ENCODE results near the gene NADK2. TPM values are rescaled to one million over a fixed set of nuclear protein-coding genes. Genes with fewer than 3 reads are reported as not detected.

NADK2 gene
- total RNA-seq, 1 experiment from 2014 or later: 21.2 TPM

DNA sequence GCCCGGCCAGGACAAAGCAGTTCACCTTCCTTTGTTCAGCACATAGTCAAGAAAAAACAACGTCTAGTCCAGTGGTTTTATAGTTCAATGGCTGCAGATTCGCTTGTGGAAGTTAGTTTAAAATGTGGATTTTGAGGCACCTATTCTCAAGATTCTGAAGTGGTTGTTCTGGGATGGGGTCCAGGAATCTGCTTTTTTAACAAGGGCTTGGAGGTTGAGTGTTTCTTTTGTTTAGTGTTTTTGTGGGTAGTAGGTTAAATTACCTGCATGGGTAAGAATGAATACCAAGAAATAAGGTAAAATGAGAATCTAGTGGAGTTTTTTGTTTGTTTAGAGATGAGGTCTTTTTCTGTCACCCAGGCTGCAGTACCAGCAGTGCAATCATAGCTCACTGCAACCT is 28.4 kb upstream of the NADK2 start:
- H4K20me1 ChIP-seq (ENCODE audit: insufficient read depth): no peaks in the 10 kb centered on the region
- no peaks in the 10 kb centered on the region for H3K9me3 ChIP-seq (ENCODE audit: control insufficient read depth in 1 of 2, insufficient read depth in 1 of 2, low read depth in 1 of 2, low read length in 2 of 2)
- H3K27me3 ChIP-seq (ENCODE audit: insufficient read depth, low read length): no peaks in the 10 kb centered on the region
- no peaks in the 10 kb centered on the region for H3K4me1 ChIP-seq (ENCODE audit: control insufficient read depth in 1 of 2, insufficient read depth in 2 of 2, low read length in 2 of 2)
- CTCF ChIA-PET: interaction anchor here (1.2 kb wide), 1 partner anchor 191 kb away, joined by 3 read pairs; no protein-coding TSS in a partner anchor
- no peak for DNase-seq (ENCODE audit: low read depth, low spot score)
- RAD21 ChIA-PET (ENCODE audit: low non-redundant PET in 1 of 2, low total read pairs in 2 of 2, uncharacterized antibody in 2 of 2, unreplicated experiment in 2 of 2): no interaction called here
- H3K9me2 ChIP-seq (ENCODE audit: insufficient read depth): no peaks in the 10 kb centered on the region
- no peak overlapping the region for H3K4me2 ChIP-seq (ENCODE audit: low read length)
- intact Hi-C loops (cut with micrococcal nuclease): no loop called here
- no peak overlapping the region for H2AFZ ChIP-seq (ENCODE audit: low read depth, low read length, poor library complexity, severe bottlenecking)
- H3K4me3 ChIP-seq (replicated peaks in 1 of 2; ENCODE audit: low read depth in 1 of 2, low read length in 2 of 2): no peak overlapping the region
- TF ChIP-seq EZH2 (IDR thresholded peaks at IDR 0.05): no peak
- no peak for TF ChIP-seq CBX3 (IDR thresholded peaks at IDR 0.05; ENCODE audit: low read depth)
- no peak for TF ChIP-seq RAD21 (IDR thresholded peaks at IDR 0.05; ENCODE audit: low read depth)
- TF ChIP-seq JUND (IDR thresholded peaks at IDR 0.05): no peak
- TF ChIP-seq TCF7L2 (IDR thresholded peaks at IDR 0.05; ENCODE audit: borderline replicate concordance, extremely low read depth, insufficient read depth, insufficient read length): no peak
- TF ChIP-seq ELF1 (IDR thresholded peaks at IDR 0.05; ENCODE audit: borderline replicate concordance, low read depth): no peak
- TF ChIP-seq EZH2phosphoT487 (IDR thresholded peaks at IDR 0.05; ENCODE audit: borderline replicate concordance): no peak
- TF ChIP-seq POLR2A (IDR thresholded peaks at IDR 0.05; ENCODE audit: borderline replicate concordance, extremely low read depth, insufficient read depth, insufficient read length): no peak
- TF ChIP-seq EGR1 (IDR thresholded peaks at IDR 0.05; ENCODE audit: low read depth): no peak
- TF ChIP-seq SIN3A (IDR thresholded peaks at IDR 0.05; ENCODE audit: low read depth): no peak
- no peak for TF ChIP-seq ZNF274 (IDR thresholded peaks at IDR 0.05; ENCODE audit: low read depth, low read length)
- TF ChIP-seq, protein P1, sequence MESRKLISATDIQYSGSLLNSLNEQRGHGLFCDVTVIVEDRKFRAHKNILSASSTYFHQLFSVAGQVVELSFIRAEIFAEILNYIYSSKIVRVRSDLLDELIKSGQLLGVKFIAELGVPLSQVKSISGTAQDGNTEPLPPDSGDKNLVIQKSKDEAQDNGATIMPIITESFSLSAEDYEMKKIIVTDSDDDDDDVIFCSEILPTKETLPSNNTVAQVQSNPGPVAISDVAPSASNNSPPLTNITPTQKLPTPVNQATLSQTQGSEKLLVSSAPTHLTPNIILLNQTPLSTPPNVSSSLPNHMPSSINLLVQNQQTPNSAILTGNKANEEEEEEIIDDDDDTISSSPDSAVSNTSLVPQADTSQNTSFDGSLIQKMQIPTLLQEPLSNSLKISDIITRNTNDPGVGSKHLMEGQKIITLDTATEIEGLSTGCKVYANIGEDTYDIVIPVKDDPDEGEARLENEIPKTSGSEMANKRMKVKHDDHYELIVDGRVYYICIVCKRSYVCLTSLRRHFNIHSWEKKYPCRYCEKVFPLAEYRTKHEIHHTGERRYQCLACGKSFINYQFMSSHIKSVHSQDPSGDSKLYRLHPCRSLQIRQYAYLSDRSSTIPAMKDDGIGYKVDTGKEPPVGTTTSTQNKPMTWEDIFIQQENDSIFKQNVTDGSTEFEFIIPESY (IDR thresholded peaks at IDR 0.05; ENCODE audit: extremely low read depth, insufficient replicate concordance, low read length): no peak
- TF ChIP-seq SRF (IDR thresholded peaks at IDR 0.05; ENCODE audit: low read depth): no peak
- TF ChIP-seq CEBPB (IDR thresholded peaks at IDR 0.05; ENCODE audit: low read depth): no peak
- TF ChIP-seq, protein P2, sequence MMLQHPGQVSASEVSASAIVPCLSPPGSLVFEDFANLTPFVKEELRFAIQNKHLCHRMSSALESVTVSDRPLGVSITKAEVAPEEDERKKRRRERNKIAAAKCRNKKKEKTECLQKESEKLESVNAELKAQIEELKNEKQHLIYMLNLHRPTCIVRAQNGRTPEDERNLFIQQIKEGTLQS (IDR thresholded peaks at IDR 0.05): no peak
- TF ChIP-seq, protein P3, sequence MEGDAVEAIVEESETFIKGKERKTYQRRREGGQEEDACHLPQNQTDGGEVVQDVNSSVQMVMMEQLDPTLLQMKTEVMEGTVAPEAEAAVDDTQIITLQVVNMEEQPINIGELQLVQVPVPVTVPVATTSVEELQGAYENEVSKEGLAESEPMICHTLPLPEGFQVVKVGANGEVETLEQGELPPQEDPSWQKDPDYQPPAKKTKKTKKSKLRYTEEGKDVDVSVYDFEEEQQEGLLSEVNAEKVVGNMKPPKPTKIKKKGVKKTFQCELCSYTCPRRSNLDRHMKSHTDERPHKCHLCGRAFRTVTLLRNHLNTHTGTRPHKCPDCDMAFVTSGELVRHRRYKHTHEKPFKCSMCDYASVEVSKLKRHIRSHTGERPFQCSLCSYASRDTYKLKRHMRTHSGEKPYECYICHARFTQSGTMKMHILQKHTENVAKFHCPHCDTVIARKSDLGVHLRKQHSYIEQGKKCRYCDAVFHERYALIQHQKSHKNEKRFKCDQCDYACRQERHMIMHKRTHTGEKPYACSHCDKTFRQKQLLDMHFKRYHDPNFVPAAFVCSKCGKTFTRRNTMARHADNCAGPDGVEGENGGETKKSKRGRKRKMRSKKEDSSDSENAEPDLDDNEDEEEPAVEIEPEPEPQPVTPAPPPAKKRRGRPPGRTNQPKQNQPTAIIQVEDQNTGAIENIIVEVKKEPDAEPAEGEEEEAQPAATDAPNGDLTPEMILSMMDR (IDR thresholded peaks at IDR 0.05 in 2 of 3, conservative IDR thresholded peaks at IDR 0.05 in 1 of 3; ENCODE audit: borderline replicate concordance in 1 of 3, insufficient read depth in 1 of 3, low read depth in 2 of 3, low read length in 2 of 3): no peak
- TF ChIP-seq, protein P4, sequence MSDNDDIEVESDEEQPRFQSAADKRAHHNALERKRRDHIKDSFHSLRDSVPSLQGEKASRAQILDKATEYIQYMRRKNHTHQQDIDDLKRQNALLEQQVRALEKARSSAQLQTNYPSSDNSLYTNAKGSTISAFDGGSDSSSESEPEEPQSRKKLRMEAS (IDR thresholded peaks at IDR 0.05): no peak
- TF ChIP-seq POLR2AphosphoS5 (IDR thresholded peaks at IDR 0.05; ENCODE audit: low read depth, low read length): no peak
- TF ChIP-seq, protein P5, sequence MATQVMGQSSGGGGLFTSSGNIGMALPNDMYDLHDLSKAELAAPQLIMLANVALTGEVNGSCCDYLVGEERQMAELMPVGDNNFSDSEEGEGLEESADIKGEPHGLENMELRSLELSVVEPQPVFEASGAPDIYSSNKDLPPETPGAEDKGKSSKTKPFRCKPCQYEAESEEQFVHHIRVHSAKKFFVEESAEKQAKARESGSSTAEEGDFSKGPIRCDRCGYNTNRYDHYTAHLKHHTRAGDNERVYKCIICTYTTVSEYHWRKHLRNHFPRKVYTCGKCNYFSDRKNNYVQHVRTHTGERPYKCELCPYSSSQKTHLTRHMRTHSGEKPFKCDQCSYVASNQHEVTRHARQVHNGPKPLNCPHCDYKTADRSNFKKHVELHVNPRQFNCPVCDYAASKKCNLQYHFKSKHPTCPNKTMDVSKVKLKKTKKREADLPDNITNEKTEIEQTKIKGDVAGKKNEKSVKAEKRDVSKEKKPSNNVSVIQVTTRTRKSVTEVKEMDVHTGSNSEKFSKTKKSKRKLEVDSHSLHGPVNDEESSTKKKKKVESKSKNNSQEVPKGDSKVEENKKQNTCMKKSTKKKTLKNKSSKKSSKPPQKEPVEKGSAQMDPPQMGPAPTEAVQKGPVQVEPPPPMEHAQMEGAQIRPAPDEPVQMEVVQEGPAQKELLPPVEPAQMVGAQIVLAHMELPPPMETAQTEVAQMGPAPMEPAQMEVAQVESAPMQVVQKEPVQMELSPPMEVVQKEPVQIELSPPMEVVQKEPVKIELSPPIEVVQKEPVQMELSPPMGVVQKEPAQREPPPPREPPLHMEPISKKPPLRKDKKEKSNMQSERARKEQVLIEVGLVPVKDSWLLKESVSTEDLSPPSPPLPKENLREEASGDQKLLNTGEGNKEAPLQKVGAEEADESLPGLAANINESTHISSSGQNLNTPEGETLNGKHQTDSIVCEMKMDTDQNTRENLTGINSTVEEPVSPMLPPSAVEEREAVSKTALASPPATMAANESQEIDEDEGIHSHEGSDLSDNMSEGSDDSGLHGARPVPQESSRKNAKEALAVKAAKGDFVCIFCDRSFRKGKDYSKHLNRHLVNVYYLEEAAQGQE (IDR thresholded peaks at IDR 0.05; ENCODE audit: low read depth): no peak
- no peak overlapping the region for H3K9ac ChIP-seq (ENCODE audit: low read length)
- ATAC-seq: no peak
- H3K79me2 ChIP-seq (ENCODE audit: insufficient read depth, low read length): no peaks in the 10 kb centered on the region
- H3K27ac ChIP-seq (ENCODE audit: low read depth, low read length): no peak overlapping the region
- BruUV-seq (replicated peaks): no TSS peak
- no peaks in the 10 kb centered on the region for H3K36me3 ChIP-seq (ENCODE audit: control insufficient read depth in 1 of 2, insufficient read depth in 2 of 2, low read length in 2 of 2)
- POLR2A ChIA-PET: no interaction called here

All from HCT116 (cell line).